ENCODE measurements around the gene ENOSF1.
"Not testable (repeated sequence)": the region's sequence is repeated elsewhere in the genome, so short reads cannot be mapped to it uniquely, and the experiment has no call there.

ENOSF1 gene, protein sequence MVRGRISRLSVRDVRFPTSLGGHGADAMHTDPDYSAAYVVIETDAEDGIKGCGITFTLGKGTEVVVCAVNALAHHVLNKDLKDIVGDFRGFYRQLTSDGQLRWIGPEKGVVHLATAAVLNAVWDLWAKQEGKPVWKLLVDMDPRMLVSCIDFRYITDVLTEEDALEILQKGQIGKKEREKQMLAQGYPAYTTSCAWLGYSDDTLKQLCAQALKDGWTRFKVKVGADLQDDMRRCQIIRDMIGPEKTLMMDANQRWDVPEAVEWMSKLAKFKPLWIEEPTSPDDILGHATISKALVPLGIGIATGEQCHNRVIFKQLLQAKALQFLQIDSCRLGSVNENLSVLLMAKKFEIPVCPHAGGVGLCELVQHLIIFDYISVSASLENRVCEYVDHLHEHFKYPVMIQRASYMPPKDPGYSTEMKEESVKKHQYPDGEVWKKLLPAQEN

DNA sequence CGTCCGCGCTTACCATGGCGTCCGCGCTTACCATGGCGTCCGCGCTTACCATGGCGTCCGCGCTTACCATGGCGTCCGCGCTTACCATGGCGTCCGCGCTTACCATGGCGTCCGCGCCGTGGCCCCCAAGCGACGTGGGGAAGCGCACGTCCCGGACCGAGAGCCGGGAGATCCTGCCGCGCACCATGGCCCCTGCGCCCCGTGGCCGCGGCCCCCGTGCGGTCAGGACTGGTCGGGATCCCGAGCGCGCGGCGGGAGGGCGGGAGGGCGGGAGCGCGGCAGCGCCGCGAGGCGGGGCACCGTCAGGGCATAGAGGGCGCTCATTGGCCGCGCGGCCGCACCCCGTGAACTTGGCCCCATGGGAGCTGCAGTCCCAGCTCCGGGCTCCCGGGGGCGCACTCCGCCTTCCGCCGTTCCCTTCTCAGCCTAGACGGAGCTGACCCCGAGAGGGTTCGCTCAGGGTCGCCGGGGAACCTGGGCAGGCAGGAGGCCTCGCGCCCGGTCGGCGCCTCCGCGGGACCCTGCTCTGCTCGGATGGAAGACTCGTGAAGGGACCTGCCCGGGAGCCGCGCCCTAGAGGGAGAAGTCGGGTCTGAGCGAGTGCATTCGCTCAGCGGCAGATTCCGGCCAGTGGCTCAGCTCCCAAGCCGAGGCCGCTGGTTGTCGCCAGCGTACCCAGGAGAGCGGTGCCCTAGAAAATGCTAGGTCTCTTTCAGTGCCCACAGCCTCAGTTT, at the start of gene ENOSF1:
ENOSF1 (minus strand) TSS at position 230 of the 734 bp plus-strand sequence; CDS start at position 187, 43 bp downstream.
- DNase-seq: peak; percentile 75

DNA sequence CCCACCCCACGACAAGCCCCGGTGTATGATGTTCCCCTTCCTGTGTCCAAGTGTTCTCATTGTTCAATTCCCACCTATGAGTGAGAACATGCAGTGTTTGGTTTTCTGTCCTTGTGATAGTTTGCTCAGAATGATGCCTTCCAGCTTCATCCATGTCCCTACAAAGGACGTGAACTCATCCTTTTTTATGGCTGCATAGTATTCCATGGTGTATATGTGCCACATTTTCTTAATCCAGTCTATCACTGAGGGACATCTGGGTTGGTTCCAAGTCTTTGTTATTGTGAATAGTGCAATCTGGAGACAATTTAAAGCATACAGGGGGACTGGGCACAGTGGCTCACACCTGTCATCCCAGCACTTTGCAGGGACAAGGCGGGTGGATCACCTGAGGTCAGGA, 47.4 kb upstream of the ENOSF1 start:
- not testable (repeated sequence) for DNase-seq

DNA sequence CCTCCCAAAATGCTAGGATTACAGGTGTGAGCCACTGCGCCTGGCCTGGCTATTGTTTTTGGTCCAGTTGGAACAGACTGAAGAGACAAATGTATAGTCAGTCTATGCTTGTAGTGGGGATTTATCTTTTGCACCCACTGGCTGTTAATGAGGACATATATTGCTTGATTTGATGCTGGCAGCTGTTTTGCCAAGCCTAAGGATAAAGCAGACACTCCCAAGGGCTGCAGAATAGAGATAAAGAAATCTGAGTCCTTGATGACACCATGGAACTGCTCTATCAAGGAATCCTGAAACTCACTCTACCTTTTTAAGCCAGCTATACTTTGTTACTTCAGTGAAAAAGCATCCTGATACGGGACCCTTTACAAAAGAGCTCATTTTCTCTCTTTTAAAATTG, 43.1 kb upstream of the ENOSF1 start:
- DNase-seq: no peak

DNA sequence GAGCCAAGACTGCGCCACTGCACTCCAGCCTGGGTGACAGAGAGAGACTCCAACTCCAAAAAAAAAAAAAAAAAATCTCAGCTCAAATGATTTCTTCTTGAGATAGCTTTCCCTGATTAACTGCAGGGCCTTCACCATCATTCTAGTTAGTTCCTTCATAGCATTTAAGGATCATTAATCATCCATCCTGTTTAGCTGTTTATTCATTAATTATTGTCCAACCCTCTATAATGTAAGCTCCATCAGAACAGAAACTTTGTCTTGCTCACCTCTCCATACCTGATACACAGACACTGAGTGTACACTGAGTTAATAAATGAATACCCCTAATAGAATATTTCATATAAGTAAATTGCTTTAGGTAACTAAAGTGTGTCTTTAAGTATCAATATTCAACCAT, 42.2 kb upstream of the ENOSF1 start:
- no peak for DNase-seq

DNA sequence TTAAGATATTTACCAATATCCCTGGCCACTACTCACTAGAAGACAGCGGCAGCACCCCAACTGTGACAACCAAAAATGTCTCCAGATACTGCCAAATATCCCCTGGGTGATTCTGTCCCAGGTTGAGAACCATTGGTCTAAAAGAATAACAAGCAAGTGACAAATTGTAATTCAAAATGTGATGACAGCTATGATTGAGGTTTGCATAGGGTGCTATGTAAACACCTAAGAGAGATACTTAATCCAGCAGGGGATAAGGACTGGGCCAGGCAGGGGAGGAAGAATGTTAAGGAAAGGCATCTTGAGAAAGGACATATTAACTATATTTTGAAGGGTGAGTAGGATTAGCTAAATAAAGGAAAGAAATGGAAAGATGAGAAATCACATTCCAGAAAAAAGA, 38.0 kb upstream of the ENOSF1 start:
- no peak for DNase-seq

DNA sequence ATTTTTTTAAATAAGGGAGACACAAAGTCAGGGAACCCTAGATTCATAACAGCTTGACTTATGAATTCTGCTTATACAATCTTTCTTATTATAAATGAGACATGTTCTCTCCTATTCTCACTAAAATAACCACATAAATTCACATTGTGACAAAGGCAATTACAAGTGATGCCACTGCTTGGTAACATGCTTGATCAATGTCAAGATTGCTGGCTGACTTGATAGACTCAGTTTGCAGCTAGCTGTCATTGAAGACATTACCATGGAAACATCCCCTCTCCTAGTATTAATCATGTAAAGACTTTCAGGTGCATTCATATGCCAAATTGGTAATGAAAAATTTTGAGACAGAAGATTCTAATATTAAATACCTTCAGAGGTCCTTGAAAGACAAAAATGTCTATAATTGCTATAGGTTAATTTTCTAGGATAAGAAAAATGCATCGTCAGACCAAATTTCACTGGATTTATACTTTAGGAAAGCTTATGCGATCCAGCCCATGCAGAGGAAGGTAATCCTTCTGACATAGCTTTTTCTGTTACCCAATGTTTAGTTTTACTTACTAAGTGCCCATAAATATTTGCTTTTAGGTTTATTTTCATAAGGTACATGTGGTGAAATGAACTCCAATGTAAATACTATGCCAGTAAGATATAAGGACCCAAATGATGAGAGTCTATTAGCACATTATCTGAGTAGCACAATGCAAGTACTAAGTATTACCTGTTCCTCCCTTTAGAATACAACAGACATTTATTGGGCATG, 32.6 kb upstream of the ENOSF1 start:
- DNase-seq: no peak

DNA sequence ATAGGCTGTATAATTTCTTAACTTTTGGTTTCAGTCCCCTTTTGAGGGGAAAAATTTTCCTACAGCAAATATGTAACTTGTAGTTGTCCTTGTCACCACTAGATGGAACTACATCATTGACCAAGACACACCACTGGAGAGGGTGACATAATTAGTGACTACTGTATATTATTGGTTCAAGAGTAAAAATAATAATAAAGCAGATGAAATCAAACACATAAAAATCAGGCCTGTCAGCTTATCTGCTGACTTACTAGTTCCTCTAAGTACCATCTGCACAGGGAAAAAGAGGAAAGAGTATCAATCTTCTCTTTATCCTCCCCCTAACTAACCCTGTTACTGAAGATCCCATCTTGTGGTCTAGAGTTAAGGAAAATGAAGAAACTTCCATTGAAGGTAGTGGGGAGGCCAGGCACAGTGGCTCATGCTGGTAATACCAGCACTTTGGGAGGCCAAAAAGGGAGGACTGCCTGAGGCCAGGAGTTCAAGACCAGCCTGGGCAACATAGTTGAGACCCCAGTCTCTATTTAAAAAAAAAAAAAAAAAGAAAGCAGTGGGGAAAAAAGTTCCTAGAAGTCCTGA, 29.6 kb upstream of the ENOSF1 start:
- DNase-seq: peak; percentile 81

DNA sequence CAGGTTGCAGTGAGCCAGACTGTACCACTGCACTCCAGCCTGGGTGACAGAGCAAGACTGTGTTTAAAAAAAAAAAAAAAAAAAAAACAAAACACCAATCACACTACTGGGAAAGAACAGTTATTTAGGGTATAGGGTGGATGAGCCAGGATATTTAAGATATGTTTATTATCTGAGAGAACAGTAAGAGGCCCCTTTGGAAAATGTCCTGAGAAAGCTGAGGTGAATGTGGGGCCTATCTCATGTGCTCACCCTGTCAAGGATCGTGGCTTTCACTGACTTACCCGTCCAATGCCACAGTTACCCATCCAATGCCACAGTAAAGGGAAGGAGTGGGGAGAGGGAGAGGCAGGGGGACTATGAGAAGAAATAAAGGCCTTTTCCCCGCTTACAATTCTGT, 19.9 kb upstream of the ENOSF1 start:
- DNase-seq: no peak

DNA sequence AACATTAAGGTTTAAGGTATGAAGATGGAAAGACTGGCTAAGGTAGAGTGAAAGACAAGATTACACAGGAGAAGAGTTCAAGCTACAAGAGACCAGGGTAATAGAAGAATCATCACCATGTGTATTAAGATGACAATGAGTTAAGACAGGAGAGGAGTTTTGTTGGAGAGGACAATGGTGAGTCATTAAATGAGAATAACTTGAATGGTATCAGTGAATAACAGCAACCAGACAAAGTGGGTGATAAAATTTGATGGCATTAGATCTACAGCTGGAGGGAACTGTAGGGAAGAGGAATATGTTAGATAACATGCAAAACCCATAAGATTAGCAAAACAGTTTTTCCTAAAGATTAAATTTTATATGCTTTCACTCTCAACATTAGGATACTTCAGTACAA, 18.8 kb upstream of the ENOSF1 start:
- DNase-seq: no peak

DNA sequence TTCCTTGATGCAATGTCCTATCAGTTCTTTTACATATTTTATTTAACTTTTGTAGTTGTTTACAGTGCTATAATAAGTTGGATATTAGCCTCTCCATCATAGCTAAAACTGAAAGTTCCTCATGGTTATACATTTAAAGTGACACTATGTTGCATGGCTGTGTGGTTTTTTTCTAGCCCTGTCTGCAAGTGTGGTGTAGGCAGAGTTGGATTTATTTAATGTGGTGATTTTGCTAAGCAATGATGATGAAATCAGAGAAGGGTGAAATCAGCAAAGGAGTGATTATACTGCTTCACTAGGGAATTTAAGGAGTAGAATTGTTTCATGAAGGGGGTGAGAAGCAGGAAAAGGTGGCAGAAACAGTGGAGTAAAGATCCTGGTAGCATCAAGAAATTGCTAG, 18.3 kb upstream of the ENOSF1 start:
- DNase-seq: no peak

DNA sequence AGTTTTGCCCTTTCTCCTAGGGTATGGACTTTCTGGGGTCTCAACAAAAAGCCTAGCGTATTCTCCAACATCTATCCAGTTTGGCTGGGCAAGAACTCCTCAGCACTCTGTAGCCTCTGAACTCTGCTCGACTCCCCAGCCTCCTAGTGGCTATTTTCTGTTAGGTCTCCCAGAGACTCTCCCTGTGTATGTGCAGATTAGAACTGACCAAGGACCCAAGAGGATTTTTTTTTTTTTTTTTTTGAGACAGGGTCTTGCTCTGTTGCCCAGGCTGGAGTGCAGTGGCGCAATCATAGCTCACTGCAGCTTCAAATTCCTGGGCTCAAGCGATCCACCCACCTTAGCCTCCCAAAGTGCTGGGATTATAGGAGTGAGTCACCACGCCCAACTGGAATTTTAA, 17.7 kb upstream of the ENOSF1 start:
- not testable (repeated sequence) for DNase-seq

DNA sequence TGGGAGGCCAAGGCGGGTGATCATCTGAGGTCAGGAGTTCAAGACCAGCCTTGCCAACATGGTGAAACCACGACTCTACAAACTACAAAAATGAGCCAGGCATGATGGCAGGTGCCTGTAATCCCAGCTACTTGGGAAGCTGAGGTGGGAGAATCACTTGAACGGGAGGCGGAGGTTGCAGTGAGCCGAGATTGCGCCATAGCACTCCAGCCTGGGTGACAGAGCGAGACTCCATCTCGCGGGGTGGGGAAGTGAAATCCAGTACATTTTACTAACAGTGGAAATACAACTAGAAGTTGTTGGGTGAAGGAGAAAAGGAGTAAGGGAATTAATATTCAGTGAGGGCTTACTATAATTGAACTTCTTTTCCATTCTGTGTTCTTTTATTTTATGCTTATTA, 13.2 kb upstream of the ENOSF1 start:
- DNase-seq: no peak

DNA sequence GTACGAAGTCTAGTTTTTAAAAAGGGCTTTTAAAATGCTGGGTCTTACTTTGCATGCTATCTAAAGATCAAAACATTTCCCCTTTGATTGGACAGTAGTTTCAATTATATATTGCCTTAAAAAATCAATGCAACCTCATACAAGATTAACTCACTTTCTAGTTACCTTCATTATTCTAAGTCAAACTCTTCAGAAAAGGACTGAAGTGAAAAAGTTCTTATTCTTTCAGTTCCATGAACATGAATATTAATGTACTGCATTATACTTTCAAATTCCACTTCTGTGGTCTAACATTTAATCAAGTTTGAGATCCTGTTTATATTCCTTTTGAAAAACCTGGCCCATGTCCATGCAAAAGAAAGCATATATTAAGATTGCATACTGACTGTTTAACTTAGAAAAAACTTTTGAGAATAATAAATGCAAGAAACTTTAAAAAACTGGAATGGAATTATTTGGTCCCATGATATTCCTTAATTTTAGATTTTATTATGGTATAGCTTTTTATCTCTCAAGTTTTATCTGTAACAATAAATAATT, 11.2 kb upstream of the ENOSF1 start:
- no peak for DNase-seq

DNA sequence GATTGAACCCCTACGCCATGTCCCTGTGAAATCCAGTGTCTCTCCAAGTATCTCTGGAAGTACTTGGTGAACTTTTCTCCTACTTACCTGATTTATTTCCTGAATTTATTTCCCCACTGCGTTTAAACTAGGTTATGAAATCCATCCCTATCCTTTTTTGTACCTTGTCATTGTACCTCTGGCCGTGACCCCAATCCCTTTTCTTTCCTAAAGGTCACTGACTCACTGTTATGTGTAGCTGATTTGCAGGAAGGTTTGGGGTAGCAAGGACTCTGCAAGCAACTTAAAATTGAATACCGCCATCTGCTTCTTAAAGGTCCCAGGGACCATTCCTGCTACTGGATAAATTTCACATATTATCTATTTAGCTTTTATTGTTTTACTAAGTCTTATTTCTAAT, 4.6 kb upstream of the ENOSF1 start:
- DNase-seq: no peak

DNA sequence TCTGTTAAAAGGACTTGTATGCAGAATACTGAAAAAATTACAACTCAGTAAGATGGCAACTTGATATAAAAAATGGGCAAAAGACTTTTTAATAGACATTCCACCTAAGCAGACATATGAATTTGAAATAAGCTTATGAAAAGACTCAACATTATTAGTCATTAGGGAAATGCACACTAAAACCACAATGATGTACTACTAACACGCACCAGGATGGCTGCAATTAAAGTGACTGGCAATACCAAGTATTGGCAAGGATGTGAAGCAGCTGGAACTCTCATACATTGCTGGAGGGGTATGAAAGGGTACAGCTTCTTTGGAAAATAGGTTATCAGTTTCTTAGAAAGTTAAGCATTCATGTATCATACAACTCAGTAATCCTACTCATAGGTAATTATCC, 3.2 kb upstream of the ENOSF1 start:
- no peak for DNase-seq

DNA sequence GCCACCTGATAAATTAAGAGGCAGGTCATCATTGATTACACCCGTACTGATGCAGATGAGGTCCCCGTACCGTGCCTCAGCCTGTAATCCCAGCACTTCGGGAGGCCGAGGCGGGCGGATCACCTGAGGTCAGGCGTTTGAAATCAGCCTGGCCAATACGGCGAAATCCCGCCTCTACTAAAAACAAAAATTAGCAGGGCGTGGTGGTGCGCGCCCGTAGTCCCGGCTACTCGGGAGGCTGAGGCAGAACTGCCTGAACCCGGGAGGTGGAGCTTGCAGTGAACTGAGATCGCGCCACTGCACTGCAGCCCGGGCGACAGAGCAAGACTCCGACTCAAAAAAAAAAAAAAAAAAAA, 683 bp upstream of the ENOSF1 start:
- DNase-seq: no peak

DNA sequence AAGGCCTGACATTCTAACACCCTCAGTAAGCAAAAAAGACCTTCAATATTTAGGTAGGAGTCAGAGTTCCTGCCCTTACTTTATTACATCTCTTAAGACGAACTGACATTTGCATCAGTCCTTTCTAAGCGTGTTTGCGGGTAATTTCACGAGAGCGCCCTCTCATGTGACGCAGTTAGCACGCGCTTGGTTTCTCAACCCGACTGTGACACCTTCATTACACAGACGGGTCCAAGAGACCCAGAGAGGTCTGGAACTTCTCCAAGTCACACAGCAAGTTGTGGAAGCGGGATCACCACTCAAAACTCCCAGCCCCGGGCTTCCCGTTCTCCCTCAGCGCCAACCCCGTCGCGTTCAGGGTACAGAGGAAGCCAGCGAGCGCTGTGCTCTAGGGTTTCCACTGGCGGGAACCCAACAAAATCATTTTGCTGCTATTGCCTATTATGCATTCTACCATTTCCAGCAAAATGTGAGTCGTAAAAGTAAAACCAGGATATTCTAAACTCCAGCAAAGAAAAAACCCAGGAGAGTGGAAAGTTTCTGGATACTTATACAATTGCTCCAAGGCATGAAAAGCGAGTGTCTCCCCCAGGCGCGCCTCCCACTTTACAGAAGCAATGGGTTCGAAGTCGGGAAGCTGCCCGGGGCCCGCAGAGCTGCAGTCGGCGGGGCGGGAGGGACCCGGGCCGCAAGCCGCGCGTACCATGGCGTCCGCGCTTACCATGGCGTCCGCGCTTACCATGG, 601 bp downstream of the ENOSF1 start:
- peak; percentile 85 for DNase-seq

DNA sequence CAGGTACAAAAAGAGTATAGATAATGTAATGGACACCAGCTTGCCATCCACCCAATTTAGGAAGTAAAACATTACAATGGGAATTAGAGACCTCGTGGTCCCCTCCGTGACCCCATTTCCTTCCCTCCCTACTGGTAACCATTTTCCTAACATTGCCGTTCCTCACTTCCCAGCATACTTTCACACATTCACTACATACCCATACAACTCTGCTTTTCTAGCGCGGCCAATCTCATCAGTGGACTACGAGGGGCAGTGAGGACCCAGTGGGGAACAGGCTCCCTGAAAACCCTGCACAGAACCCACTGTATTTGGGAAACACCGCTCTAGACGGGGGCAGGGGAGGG, 1.1 kb downstream of the ENOSF1 start:
- DNase-seq: peak; percentile 42

DNA sequence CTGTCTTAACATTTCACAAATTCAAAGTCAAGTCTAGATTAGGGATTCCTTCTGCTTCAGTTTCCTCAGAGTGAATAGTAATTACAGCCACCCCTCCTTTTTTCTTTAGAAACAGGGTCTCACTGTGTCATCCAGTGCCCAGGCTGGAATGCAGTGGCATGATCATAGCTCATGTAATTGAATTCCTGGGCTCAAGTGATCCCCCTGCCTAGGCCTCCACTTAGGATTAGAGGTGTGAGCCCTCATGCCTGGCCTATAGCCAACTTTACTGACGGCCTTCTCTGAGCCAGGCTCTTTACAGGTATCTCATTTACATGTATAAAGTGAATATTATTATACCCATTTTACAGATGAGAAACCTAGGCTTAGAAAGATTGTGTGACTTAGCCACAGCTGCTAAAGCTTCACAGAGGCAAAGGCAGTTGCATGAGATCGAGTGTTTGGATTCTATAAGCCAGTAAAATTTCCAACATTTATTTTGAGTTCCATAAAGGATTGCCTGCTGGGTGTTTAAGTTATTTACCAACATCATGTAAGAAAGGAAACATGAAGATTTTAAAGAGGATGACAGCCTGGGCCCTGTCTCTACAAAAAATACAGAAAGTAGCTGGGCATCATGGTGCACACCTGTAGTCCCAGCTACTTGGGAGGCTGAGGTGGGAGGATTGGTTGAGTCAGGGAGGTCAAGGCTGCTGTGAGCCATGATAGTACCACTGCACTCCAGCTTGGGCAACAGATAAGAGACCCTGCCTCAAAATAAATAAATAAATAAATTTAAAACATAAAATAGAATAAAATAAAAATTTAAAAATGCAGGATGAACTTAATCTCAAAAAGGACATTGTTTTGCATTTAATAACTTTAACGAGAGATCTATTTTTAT, 1.8 kb downstream of the ENOSF1 start:
- DNase-seq: no peak

DNA sequence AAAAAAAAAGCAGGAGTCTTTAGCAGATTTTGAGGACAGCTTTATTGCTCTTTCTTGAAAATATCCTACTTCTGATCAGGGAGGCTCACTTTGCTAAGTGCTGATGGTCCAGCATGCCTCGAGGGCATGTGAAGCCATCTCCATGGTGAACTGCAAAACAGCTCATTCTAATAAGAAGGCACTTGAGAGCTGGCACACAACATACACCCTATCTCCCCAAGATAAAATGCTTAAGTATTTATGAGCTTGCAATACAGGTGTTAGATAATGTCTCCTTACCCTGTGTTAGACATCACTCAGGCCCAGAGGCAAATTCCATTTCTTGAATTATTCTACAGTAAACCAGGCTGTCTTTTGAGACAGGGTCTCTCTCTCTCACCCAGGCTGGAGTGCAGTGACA, 2.7 kb downstream of the ENOSF1 start:
- no peak for DNase-seq

DNA sequence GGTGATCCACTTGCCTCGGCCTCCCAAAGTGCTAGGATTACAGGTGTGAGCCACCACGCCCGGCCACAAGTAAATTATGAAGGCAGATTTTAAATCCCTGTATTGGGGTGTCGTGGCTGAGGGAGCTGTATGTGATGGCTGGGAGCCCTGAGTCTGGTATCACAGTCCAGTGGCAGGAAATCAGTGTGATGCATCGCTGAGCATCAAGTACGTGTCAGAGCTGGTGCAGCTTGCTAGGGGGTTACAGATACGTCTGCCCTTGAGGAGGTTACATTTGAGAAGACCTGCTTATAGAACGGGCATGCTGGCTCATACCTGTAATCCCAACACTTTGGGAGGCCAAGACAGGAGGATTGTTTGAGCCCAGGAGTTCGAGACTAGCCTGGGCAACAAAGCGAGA, 4.3 kb downstream of the ENOSF1 start:
- DNase-seq: no peak
